Testis (tissue), 3 donors: Measurements from ENCODE around the gene NSUN5. TPM values are rescaled to one million over a fixed set of nuclear protein-coding genes. Genes with fewer than 3 reads are reported as not detected.

Experiments
- DNase-seq: peaks from one replicate; pipeline ENCODE4 v3.0.0-alpha.2; 2019
- H3K27ac ChIP-seq, 2 donors: fragments of 200-600 bp; sonication (generic); one replicate each; pipeline ENCODE4 v1.5.1; 2019
- H3K27me3 ChIP-seq: fragments of 200-600 bp; sonication (generic); one replicate; pipeline ENCODE4 v1.5.1; 2019
- H3K36me3 ChIP-seq: fragments of 200-600 bp; sonication (generic); one replicate; pipeline ENCODE4 v1.5.1; 2017; ENCODE audit warnings: low read depth; ENCODE audit errors: missing control alignments
- H3K4me1 ChIP-seq: fragments of 200-600 bp; sonication (generic); one replicate; pipeline ENCODE4 v1.5.1; 2019
- H3K4me3 ChIP-seq, 2 donors: fragments of 200-600 bp; sonication (generic); one replicate each; pipeline ENCODE4 v1.5.1; 2017 to 2019
- H3K9me3 ChIP-seq: fragments of 200-600 bp; sonication (generic); one replicate; pipeline ENCODE4 v1.5.1; 2017
- CTCF ChIP-seq, 3 experiments: fragments of 450-650 bp in 2 of 3; fragments of 200-600 bp in 1 of 3; sonication (generic) in 1 of 3; IDR thresholded peaks; one replicate each; pipeline ENCODE4 v1.5.1; 2016 to 2019; ENCODE audit warnings: antibody characterized with exemption in 3 of 3, mild to moderate bottlenecking in 2 of 3, moderate library complexity in 1 of 3
- POLR2A ChIP-seq: fragments of 450-650 bp; IDR thresholded peaks from one replicate; pipeline ENCODE4 v1.6.1; 2017; ENCODE audit warnings: antibody characterized with exemption, mild to moderate bottlenecking, moderate library complexity
- WGBS, 2 donors: methylation state at CpG; one replicate each; pipeline ENCODE4 v1.1.5; 2018; 5-methylcytosine and 5-hydroxymethylcytosine counted together
- intact Hi-C: fragments of 100-400 bp; cut with DNase I; formaldehyde crosslinking; loops from one replicate; pipeline ENCODE4 v1.15.1; 2023; ENCODE audit warnings: low total_unique reads
- polyA plus RNA-seq: library from polyadenylated mRNA; stranded (reverse); fragments of 350-450 nt; fragmentation: Illumina TruSeq; extraction: RNeasy Lipid Tissue Mini Kit (QIAGEN cat#74804); gene quantifications from one replicate; pipeline ENCODE4 v1.2.3, GENCODE V29; 2014; ENCODE audit warnings: low read depth, low replicate concordance; ENCODE audit not compliant: insufficient read depth
- total RNA-seq, 2 donors: library from RNA; depleted of rRNA; stranded (reverse); fragments of >200 nt; gene quantifications; one replicate each; pipeline ENCODE4 v1.2.3, GENCODE V29; 2016

Gene NSUN5
- total and polyA plus RNA-seq, 3 donors from 2014 or later, result 36.9 to 53.9 (median 44.3) TPM

DNA sequence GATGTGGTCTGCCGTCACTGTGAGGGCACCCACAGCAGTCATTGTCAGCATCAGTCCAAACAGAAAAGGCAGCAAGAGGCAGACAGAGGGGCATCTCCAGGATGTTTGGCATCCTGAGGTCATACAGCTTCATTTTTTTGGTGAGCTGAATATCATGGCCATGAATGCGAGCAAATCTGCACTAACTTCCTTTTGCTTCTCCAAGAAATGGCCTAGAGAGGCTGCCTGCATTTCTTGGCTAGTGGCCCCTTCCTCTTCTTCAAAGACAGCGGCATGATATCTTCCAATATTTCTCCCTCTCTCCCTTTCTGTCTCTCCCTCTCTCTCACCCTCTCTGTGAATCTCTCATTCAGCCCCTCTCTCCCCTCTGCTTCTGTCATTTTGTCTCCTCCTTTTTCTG lies 44.2 kb upstream of the NSUN5 start:
- intact Hi-C loops, result no loop called here
- DNase-seq, result no peak
- TF ChIP-seq POLR2A (no peak), CTCF (IDR thresholded peaks at IDR 0.05) (no peak)
- H3K9me3 ChIP-seq, result no peaks in the 10 kb centered on the region
- no peak overlapping the region for H3K27ac ChIP-seq
- no peaks in the 10 kb centered on the region for H3K36me3 ChIP-seq
- no peak overlapping the region for H3K4me3 ChIP-seq
- H3K27me3 ChIP-seq, result no peaks in the 10 kb centered on the region
- H3K4me1 ChIP-seq, result peaks cover 3% of the 10 kb centered on the region
- 99 to 100% methylated on average over 3 of the region's 3 CpGs for WGBS, 2 donors

GRCh38 chr7:73351447-73352167 lies 43.0 kb upstream of the NSUN5 start:
- no peak for DNase-seq
- H3K9me3 ChIP-seq, result no peaks in the 10 kb centered on the region
- no peaks in the 10 kb centered on the region for H3K4me1 ChIP-seq
- no peak overlapping the region for H3K4me3 ChIP-seq
- H3K27ac ChIP-seq, result no peak overlapping the region
- intact Hi-C loops, result no loop called here
- WGBS, 2 donors, result 66 to 73% methylated on average over 6 of the region's 6 CpGs
- H3K36me3 ChIP-seq, result no peaks in the 10 kb centered on the region
- no peaks in the 10 kb centered on the region for H3K27me3 ChIP-seq
- TF ChIP-seq POLR2A, result no peak
- no peak for TF ChIP-seq CTCF (IDR thresholded peaks at IDR 0.05)

DNA sequence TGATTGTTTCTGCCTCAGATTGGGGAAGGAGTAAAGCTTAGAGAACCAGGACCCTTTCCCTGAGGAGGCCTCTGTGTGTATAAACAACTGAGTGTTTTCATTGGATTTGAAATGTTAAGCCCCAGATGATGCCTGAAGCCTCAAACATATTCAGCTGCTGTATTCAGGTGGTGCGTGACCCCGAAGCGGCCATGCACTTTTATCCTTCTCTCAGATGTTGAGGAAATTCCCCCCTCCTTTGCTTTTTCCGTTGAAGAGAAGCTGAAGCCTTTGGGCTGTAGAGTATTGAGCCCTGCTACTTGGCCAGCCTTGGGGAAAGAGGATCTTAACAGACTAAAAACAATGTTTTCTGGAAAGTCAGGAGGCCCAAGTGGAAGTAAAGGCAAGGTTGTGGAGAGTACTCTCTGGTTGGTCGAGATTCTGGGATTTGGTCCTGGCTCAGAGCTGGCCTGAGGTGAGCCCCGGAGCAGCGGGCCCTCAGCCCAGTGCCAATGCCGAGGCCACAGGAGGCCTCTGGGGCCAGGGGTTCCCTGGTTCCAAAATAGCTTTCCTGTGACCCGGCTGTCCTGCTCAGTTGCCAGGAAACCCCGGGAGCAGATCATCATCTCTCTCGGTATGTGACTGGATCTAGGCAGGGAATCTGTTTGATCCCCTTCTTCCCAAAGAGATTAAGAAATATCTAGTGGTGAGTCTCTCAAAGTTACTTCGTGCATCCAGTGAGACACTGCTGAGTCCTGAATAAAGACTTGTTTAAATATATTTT lies 41.9 kb upstream of the NSUN5 start:
- TF ChIP-seq CTCF (IDR thresholded peaks at IDR 0.05) (no peak), POLR2A (no peak)
- no peaks in the 10 kb centered on the region for H3K9me3 ChIP-seq
- WGBS, 2 donors, result 72 to 74% methylated on average over 11 to 12 of the region's 12 CpGs
- H3K4me3 ChIP-seq, result no peak overlapping the region
- no peak overlapping the region for H3K27ac ChIP-seq
- H3K4me1 ChIP-seq, result no peaks in the 10 kb centered on the region
- no peaks in the 10 kb centered on the region for H3K36me3 ChIP-seq
- no peak for DNase-seq
- intact Hi-C loops, result no loop called here
- H3K27me3 ChIP-seq, result no peaks in the 10 kb centered on the region

DNA sequence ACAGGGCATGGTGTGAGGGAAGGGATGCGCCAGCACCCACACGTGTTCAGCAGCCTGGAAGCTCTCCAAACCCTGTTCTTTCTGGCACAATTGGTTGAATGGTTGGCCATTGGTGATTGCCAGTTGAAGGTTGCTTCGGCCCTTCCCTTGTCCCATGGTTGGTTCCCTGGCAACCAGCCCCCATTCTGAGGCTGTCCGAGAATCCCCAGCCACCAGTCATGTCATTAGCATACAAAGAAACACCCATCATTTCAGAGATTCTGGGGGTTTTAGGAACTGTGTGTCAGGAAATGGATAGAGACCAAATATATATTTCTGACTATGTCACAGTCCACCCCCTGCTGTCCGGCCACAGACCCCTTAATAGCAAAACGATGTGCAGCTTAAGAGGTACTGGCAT lies 41.1 kb upstream of the NSUN5 start:
- intact Hi-C loops, result no loop called here
- no peaks in the 10 kb centered on the region for H3K4me1 ChIP-seq
- 82 to 89% methylated on average over 6 of the region's 6 CpGs for WGBS, 2 donors
- no peak for TF ChIP-seq POLR2A
- no peak for TF ChIP-seq CTCF (IDR thresholded peaks at IDR 0.05)
- no peak overlapping the region for H3K4me3 ChIP-seq
- DNase-seq, result no peak
- H3K27me3 ChIP-seq, result no peaks in the 10 kb centered on the region
- H3K27ac ChIP-seq, result no peak overlapping the region
- H3K36me3 ChIP-seq, result no peaks in the 10 kb centered on the region
- no peaks in the 10 kb centered on the region for H3K9me3 ChIP-seq
